ENCODE data around the gene NCBP2L. TPM values are rescaled to one million over a fixed set of nuclear protein-coding genes. Genes with fewer than 3 reads are reported as not detected.

Gene NCBP2L
- total RNA-seq, 2 donors from 2014 or later = not detected

- no peaks in the 10 kb centered on the region for H3K4me1 ChIP-seq
- no peak overlapping the region for H3K9ac ChIP-seq (ENCODE audit: low read depth in 2 of 2, low read length in 2 of 2)
- intact Hi-C loops (cut with DNase I) = no loop called here
- no peak for TF ChIP-seq CTCF (IDR thresholded peaks at IDR 0.05)
- no peaks in the 10 kb centered on the region for H3K27me3 ChIP-seq
- H3K27ac ChIP-seq = no peak overlapping the region
- H3K36me3 ChIP-seq = no peaks in the 10 kb centered on the region
- DNase-seq = no peak
- no peak overlapping the region for H3K4me3 ChIP-seq
- no peaks in the 10 kb centered on the region for H3K9me3 ChIP-seq
Observed at GRCh38 chrX:107769581-107770317, 7.8 kb upstream of the NCBP2L start.

DNA sequence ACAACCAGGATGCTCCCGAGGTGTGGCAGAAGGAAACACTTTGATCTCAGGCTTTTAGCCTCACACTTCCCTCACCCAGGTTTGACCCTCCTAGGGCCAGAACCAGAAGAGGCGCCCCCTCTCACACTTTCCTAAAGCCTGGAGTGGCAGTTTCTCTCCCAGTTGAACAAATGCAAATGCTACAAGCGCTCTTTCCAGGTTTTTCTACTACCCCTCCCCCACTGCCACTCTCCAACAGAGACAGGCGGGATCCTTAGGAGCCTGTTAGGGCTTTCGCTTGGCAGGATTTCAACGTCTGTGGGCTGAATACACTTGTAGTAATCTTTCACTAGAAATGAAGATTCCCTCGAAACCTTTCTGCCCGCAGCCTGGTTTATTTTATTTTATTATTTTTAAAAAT, 4.3 kb upstream of the NCBP2L start:
- H3K4me1 ChIP-seq = no peaks in the 10 kb centered on the region
- TF ChIP-seq CTCF (IDR thresholded peaks at IDR 0.05) = no peak
- H3K9me3 ChIP-seq = no peaks in the 10 kb centered on the region
- H3K36me3 ChIP-seq = no peaks in the 10 kb centered on the region
- H3K9ac ChIP-seq (ENCODE audit: low read depth in 2 of 2, low read length in 2 of 2) = no peak overlapping the region
- intact Hi-C loops (cut with DNase I) = no loop called here
- no peak overlapping the region for H3K27ac ChIP-seq
- peaks cover 4% of the 10 kb centered on the region for H3K27me3 ChIP-seq
- DNase-seq = no peak
- no peak overlapping the region for H3K4me3 ChIP-seq

GRCh38 chrX:107773906-107774435, 3.6 kb upstream of the NCBP2L start:
- H3K36me3 ChIP-seq = no peaks in the 10 kb centered on the region
- no peak overlapping the region for H3K9ac ChIP-seq (ENCODE audit: low read depth in 2 of 2, low read length in 2 of 2)
- no peak overlapping the region for H3K27ac ChIP-seq
- H3K4me3 ChIP-seq = no peak overlapping the region
- TF ChIP-seq CTCF (IDR thresholded peaks at IDR 0.05) = no peak
- no peaks in the 10 kb centered on the region for H3K4me1 ChIP-seq
- intact Hi-C loops (cut with DNase I) = no loop called here
- DNase-seq = no peak
- peaks cover 4% of the 10 kb centered on the region for H3K27me3 ChIP-seq
- no peaks in the 10 kb centered on the region for H3K9me3 ChIP-seq

DNA sequence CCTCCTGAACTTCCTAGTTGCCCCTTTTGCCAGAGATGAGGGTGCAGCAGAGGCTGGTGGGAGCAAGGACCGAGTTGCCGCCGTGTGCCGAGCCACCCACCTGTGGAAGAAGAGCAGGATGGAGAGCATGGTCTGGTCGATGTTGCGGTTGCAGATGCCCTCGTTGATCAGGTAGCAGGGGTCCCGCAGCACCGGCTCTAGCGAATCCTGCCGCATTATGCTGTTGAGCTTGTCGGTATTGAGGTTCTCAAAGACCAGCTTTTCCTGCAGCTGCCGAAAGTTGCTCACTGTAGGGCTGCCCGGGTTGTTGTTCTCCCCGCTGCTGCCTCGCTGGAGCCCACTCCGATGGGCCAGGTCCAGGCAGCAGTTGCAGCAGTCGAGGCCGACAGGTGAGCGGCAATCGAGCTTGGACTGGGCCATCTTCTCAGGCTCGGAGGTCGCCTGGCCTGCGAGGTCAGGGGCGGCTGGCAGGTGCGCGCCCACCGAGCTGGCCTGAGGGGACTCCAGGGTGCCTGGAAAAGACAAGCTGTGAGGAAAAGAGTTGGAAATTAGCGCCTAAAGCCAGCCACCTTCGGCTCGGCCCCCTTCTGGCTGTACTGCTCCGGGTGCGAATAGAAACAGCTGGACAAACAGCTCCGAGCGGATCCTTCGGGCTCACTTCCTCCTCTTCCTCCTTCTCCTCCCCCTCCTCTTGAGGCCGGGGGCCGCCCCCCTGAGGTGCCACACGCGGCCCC, 2.4 kb upstream of the NCBP2L start:
- Histone ChIP-seq H3K4me3 (peak overlapping the region; percentile 41), H3K27me3 (peaks cover 4% of the 10 kb centered on the region), H3K36me3 (no peaks in the 10 kb centered on the region), H3K9me3 (no peaks in the 10 kb centered on the region), H3K27ac (peak overlapping the region; percentile 28), H3K4me1 (no peaks in the 10 kb centered on the region), H3K9ac (ENCODE audit: low read depth in 2 of 2, low read length in 2 of 2) (peak overlapping the region; percentile 70 to 71)
- TF ChIP-seq CTCF (IDR thresholded peaks at IDR 0.05) = no peak
- no peak for DNase-seq
- intact Hi-C loops (cut with DNase I) = loop anchor here (5.0 kb wide), 2 partner anchors 58 to 108 kb away; no protein-coding TSS in a partner anchor

DNA sequence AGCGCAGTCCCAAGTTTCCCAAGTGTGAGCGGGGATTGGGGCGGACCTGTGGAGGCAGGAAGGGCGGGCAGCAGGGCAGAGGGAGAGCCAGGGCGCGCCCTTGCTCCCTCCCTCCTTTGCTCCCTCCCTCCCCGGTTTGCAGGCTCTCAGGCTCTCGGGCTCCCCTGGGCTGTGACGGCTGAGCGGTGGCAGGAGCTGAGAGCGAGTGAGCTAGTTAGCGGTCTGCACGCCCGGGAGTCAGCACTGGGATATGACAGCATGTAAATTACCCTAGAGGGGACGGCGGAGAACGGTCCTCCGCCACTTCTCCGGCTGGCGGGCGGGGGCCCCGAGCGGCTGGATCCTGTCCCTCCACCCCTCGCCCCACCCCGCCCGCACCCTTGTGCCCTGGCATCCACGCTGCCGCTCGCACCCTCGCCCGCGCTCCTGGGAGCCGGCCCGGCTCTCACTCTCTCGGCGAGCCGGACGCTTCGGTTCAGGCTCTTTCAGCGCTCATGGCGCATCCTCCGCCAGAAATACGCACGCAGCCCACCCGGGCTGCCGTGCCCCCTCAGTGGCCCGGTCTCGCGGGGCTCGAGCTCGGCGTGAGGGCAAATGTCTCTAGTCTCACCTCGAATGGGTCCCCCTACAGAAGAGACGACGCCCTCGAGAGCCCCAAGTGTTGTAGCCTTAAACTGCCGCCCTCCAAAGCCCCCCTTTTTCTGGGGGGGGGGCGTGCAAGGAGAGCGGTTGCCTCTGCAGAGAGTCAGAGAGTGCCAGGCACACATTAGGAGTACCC, 1.6 kb upstream of the NCBP2L start, which contains the start of gene TSC22D3:
TSS of gene TSC22D3 (minus strand) at position 54 of the 778 bp plus-strand sequence. CDS start 368 bp downstream, outside the sequence.
- DNase-seq = peak; percentile 71
- Histone ChIP-seq H3K36me3 (no peaks in the 10 kb centered on the region), H3K9me3 (no peaks in the 10 kb centered on the region), H3K9ac (ENCODE audit: low read depth in 2 of 2, low read length in 2 of 2) (peak within 1 kb of the TSS; percentile 70 to 71), H3K27ac (peak within 1 kb of the TSS; percentile 28), H3K4me3 (peak within 1 kb of the TSS; percentile 41), H3K4me1 (no peaks in the 10 kb centered on the region), H3K27me3 (peaks cover 4% of the 10 kb centered on the region)
- TF ChIP-seq CTCF (IDR thresholded peaks at IDR 0.05) = no peak
- intact Hi-C loops (cut with DNase I) = loop anchor here (5.0 kb wide), 2 partner anchors 59 to 109 kb away; no protein-coding TSS in a partner anchor

Measured in colonic mucosa (tissue), 4 donors.